ENCODE measurements around the gene IST1. TPM values are rescaled to one million over a fixed set of nuclear protein-coding genes. Genes with fewer than 3 reads are reported as not detected.
"Not testable (repeated sequence)": the region's sequence is repeated elsewhere in the genome, so short reads cannot be mapped to it uniquely, and the experiment has no call there.

The IST1 gene
- total and polyA plus RNA-seq, 2 donors (not counting 1 experiment from before 2014, with no cell fraction given) = 139 to 221 TPM

DNA sequence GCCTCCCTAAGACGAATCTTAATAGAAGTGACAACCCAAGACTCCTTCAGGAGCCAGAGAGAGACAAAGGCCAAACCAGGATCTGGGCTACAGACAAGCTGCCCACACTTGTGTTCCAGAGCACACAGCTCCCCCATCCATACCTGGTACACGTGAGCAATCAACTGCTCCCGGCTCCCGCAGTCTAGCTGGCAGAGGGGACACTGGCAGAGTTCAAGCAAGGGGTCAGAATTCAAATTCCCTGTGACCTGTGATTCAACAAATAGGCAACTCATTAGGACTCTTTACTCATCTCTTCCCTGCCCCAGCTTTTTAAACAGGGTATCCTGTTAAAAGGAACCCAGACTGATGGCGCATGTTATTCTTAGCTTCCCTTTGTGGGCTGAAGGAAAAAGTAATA lies 31.3 kb upstream of the IST1 start:
- no peaks in the 10 kb centered on the region for H4K20me1 ChIP-seq (ENCODE audit: control insufficient read depth, extremely low read depth, insufficient read depth, low read length)
- H3K9ac ChIP-seq (ENCODE audit: insufficient read depth, low read length) = no peak overlapping the region
- no peak overlapping the region for H3K4me3 ChIP-seq (replicated peaks in 1 of 4; ENCODE audit: control extremely low read depth in 1 of 4, insufficient read depth in 1 of 4, low read depth in 3 of 4, low read length in 4 of 4)
- TF ChIP-seq, protein P1, sequence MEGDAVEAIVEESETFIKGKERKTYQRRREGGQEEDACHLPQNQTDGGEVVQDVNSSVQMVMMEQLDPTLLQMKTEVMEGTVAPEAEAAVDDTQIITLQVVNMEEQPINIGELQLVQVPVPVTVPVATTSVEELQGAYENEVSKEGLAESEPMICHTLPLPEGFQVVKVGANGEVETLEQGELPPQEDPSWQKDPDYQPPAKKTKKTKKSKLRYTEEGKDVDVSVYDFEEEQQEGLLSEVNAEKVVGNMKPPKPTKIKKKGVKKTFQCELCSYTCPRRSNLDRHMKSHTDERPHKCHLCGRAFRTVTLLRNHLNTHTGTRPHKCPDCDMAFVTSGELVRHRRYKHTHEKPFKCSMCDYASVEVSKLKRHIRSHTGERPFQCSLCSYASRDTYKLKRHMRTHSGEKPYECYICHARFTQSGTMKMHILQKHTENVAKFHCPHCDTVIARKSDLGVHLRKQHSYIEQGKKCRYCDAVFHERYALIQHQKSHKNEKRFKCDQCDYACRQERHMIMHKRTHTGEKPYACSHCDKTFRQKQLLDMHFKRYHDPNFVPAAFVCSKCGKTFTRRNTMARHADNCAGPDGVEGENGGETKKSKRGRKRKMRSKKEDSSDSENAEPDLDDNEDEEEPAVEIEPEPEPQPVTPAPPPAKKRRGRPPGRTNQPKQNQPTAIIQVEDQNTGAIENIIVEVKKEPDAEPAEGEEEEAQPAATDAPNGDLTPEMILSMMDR (conservative IDR thresholded peaks at IDR 0.05 in 1 of 2, IDR thresholded peaks at IDR 0.05 in 1 of 2; ENCODE audit: low read depth in 1 of 2, low read length in 2 of 2) = no peak
- TF ChIP-seq EZH2 (IDR thresholded peaks at IDR 0.05; ENCODE audit: low read length, missing control alignments) = no peak
- H3K9me3 ChIP-seq (ENCODE audit: control insufficient read depth, insufficient read depth, low read depth, low read length) = no peaks in the 10 kb centered on the region
- no peaks in the 10 kb centered on the region for H3K27me3 ChIP-seq (ENCODE audit: control insufficient read depth, insufficient read depth, low read length)
- no peak overlapping the region for H3K4me2 ChIP-seq (ENCODE audit: extremely low read depth, insufficient read depth, low read length)
- no peaks in the 10 kb centered on the region for H3K79me2 ChIP-seq (ENCODE audit: control insufficient read depth, insufficient read depth, low read length)
- H3K27ac ChIP-seq (ENCODE audit: insufficient read depth, low read length) = no peak overlapping the region
- no peaks in the 10 kb centered on the region for H3K4me1 ChIP-seq (ENCODE audit: control insufficient read depth, extremely low read depth, insufficient read depth, low read length)
- no peak overlapping the region for H2AFZ ChIP-seq (ENCODE audit: low read length)
- no peak for DNase-seq (ENCODE audit: low read depth in 2 of 2)
- H3K36me3 ChIP-seq (ENCODE audit: control insufficient read depth, insufficient read depth, low read length) = peaks cover 3% of the 10 kb centered on the region

DNA sequence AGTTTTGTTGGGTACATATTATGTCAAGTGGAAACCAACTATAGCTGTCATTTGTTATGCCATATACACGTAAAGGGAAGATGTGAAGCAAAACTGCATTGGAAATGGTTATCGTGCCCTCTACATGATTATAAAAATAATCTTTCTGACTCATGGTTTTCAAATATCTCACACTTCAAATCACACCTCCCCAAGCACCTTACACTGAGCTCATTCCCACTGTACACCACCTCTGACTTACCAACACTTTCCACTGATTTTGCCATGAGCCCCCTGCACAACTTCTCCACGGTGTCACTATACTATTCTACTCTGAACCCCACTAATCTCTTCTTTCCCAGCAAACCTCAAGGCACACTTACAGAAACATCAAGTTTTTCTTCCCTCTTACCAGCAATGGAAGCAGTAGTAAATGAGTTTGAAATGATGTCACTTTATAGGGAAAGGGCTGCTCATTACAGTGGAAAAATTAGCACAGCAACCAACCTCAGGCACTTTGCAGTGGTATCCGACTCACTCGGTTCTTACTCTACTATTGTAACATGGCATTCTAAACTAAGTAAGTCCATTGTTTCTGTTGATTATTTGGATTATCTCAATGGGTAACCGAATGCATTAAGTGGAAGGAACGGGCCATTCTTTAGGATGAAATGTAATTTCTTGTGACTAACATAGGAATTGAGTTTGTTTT lies 30.0 kb upstream of the IST1 start:
- Histone ChIP-seq H3K27ac (ENCODE audit: insufficient read depth, low read length) (no peak overlapping the region), H3K9me3 (ENCODE audit: control insufficient read depth, insufficient read depth, low read depth, low read length) (no peaks in the 10 kb centered on the region), H3K79me2 (ENCODE audit: control insufficient read depth, insufficient read depth, low read length) (no peaks in the 10 kb centered on the region), H3K9ac (ENCODE audit: insufficient read depth, low read length) (no peak overlapping the region), H3K4me2 (ENCODE audit: extremely low read depth, insufficient read depth, low read length) (no peak overlapping the region), H4K20me1 (ENCODE audit: control insufficient read depth, extremely low read depth, insufficient read depth, low read length) (no peaks in the 10 kb centered on the region), H3K4me1 (ENCODE audit: control insufficient read depth, extremely low read depth, insufficient read depth, low read length) (no peaks in the 10 kb centered on the region), H2AFZ (ENCODE audit: low read length) (no peak overlapping the region), H3K36me3 (ENCODE audit: control insufficient read depth, insufficient read depth, low read length) (peaks cover under 1% of the 10 kb centered on the region), H3K27me3 (ENCODE audit: control insufficient read depth, insufficient read depth, low read length) (no peaks in the 10 kb centered on the region), H3K4me3 (replicated peaks in 1 of 4; ENCODE audit: control extremely low read depth in 1 of 4, insufficient read depth in 1 of 4, low read depth in 3 of 4, low read length in 4 of 4) (no peak overlapping the region)
- TF ChIP-seq, protein P1 (conservative IDR thresholded peaks at IDR 0.05 in 1 of 2, IDR thresholded peaks at IDR 0.05 in 1 of 2; ENCODE audit: low read depth in 1 of 2, low read length in 2 of 2) = no peak
- no peak for TF ChIP-seq EZH2 (IDR thresholded peaks at IDR 0.05; ENCODE audit: low read length, missing control alignments)
- no peak for DNase-seq (ENCODE audit: low read depth in 2 of 2)

DNA sequence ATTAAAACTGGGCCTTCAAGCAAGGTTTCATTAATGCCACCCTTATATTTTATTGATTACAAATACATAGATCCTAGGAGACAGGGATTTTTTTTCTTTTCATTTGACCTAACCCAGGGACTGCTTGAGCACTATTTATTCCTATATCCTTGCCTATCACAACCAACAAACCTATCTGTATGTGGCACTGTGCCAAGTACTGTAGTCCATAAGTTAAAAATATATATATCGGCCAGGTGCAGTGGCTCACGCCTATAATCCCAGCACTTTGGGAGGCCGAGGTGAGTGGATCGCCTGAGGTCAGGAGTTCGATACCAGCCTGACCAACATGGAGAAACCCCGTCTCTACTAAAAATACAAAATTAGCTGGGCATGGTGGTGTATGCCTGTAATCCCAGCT lies 28.2 kb upstream of the IST1 start:
- H3K9me3 ChIP-seq (ENCODE audit: control insufficient read depth, insufficient read depth, low read depth, low read length); H2AFZ ChIP-seq (ENCODE audit: low read length); H4K20me1 ChIP-seq (ENCODE audit: control insufficient read depth, extremely low read depth, insufficient read depth, low read length); H3K9ac ChIP-seq (ENCODE audit: insufficient read depth, low read length); H3K4me1 ChIP-seq (ENCODE audit: control insufficient read depth, extremely low read depth, insufficient read depth, low read length); H3K27ac ChIP-seq (ENCODE audit: insufficient read depth, low read length); DNase-seq (ENCODE audit: low read depth in 2 of 2); H3K27me3 ChIP-seq (ENCODE audit: control insufficient read depth, insufficient read depth, low read length); H3K79me2 ChIP-seq (ENCODE audit: control insufficient read depth, insufficient read depth, low read length); H3K4me3 ChIP-seq (replicated peaks in 1 of 4; ENCODE audit: control extremely low read depth in 1 of 4, insufficient read depth in 1 of 4, low read depth in 3 of 4, low read length in 4 of 4); H3K4me2 ChIP-seq (ENCODE audit: extremely low read depth, insufficient read depth, low read length); H3K36me3 ChIP-seq (ENCODE audit: control insufficient read depth, insufficient read depth, low read length): not testable (repeated sequence)

All from fibroblast of lung (primary cell).